MM.1S (cell line): ENCODE results near the gene DACT3.

Experiments
- DNase-seq: peaks from one replicate; pipeline ENCODE4 v3.0.0-alpha.2; 2015
- H2AFZ ChIP-seq: fragments of 300-600 bp; sonication (generic); 2 replicates; pipeline ENCODE4 v1.6.0; 2016; ENCODE audit warnings: antibody characterized with exemption, low read length
- H3F3A ChIP-seq: fragments of 300-600 bp; sonication (generic); 2 replicates; pipeline ENCODE4 v1.6.1; 2016; ENCODE audit warnings: mild to moderate bottlenecking, antibody characterized with exemption, low read length, moderate library complexity, mixed read lengths; ENCODE audit not compliant: insufficient read depth
- H3K27ac ChIP-seq: fragments of 300-600 bp; sonication (generic); 2 replicates; pipeline ENCODE4 v1.5.1; 2016; ENCODE audit warnings: mild to moderate bottlenecking, low read length
- H3K27me3 ChIP-seq: fragments of 300-600 bp; sonication (generic); replicated peaks from 2 replicates; pipeline ENCODE4 v1.6.0; 2016; ENCODE audit warnings: low read length; ENCODE audit not compliant: insufficient read depth
- H3K36me3 ChIP-seq: fragments of 300-600 bp; sonication (generic); replicated peaks from 2 replicates; pipeline ENCODE4 v1.6.1; 2016; ENCODE audit warnings: mild to moderate bottlenecking, low read length, mixed read lengths; ENCODE audit not compliant: insufficient read depth
- H3K4me1 ChIP-seq: fragments of 300-600 bp; sonication (generic); 2 replicates; pipeline ENCODE4 v1.6.1; 2016; ENCODE audit warnings: low read length, mixed read lengths
- H3K4me2 ChIP-seq: fragments of 300-600 bp; sonication (generic); 2 replicates; pipeline ENCODE4 v1.6.0; 2016; ENCODE audit warnings: low read depth, low read length
- H3K4me3 ChIP-seq: fragments of 300-600 bp; sonication (generic); 2 replicates; pipeline ENCODE4 v1.5.1; 2016; ENCODE audit warnings: low read length, mixed read lengths
- H3K79me2 ChIP-seq: fragments of 300-600 bp; sonication (generic); 2 replicates; pipeline ENCODE4 v1.6.1; 2016; ENCODE audit warnings: mixed run types, low read length, mixed read lengths
- H3K9ac ChIP-seq: fragments of 300-600 bp; sonication (generic); 2 replicates; pipeline ENCODE4 v1.6.1; 2016; ENCODE audit warnings: low read length, mixed read lengths
- H3K9me2 ChIP-seq: fragments of 300-600 bp; sonication (generic); replicated peaks from 2 replicates; pipeline ENCODE4 v1.6.1; 2016; ENCODE audit warnings: mild to moderate bottlenecking, low read length, mixed read lengths; ENCODE audit not compliant: insufficient read depth
- H3K9me3 ChIP-seq: fragments of 300-600 bp; sonication (generic); replicated peaks from 2 replicates; pipeline ENCODE4 v1.6.1; 2016; ENCODE audit warnings: mild to moderate bottlenecking, low read length, mixed read lengths; ENCODE audit not compliant: insufficient read depth
- H4K20me1 ChIP-seq: fragments of 300-600 bp; sonication (generic); 2 replicates; pipeline ENCODE4 v1.6.1; 2016; ENCODE audit warnings: mild to moderate bottlenecking, low read length, moderate library complexity, mixed read lengths; ENCODE audit not compliant: insufficient read depth
- CTCF ChIP-seq: fragments of 300-600 bp; sonication (generic); IDR thresholded peaks from 2 replicates; pipeline ENCODE4 v1.5.1; 2016; ENCODE audit warnings: antibody characterized with exemption, low read length, mixed read lengths
- EZH2 ChIP-seq: fragments of 300-600 bp; sonication (generic); optimal IDR thresholded peaks from 2 replicates; pipeline ENCODE3; 2017; ENCODE audit warnings: low read depth, mild to moderate bottlenecking, antibody characterized with exemption, low read length, mixed read lengths
- EZH2phosphoT487 ChIP-seq: fragments of 300-600 bp; sonication (generic); IDR thresholded peaks from 2 replicates; pipeline ENCODE4 v1.6.1; 2018; ENCODE audit warnings: antibody characterized with exemption, low read length

The DACT3 gene

DNA sequence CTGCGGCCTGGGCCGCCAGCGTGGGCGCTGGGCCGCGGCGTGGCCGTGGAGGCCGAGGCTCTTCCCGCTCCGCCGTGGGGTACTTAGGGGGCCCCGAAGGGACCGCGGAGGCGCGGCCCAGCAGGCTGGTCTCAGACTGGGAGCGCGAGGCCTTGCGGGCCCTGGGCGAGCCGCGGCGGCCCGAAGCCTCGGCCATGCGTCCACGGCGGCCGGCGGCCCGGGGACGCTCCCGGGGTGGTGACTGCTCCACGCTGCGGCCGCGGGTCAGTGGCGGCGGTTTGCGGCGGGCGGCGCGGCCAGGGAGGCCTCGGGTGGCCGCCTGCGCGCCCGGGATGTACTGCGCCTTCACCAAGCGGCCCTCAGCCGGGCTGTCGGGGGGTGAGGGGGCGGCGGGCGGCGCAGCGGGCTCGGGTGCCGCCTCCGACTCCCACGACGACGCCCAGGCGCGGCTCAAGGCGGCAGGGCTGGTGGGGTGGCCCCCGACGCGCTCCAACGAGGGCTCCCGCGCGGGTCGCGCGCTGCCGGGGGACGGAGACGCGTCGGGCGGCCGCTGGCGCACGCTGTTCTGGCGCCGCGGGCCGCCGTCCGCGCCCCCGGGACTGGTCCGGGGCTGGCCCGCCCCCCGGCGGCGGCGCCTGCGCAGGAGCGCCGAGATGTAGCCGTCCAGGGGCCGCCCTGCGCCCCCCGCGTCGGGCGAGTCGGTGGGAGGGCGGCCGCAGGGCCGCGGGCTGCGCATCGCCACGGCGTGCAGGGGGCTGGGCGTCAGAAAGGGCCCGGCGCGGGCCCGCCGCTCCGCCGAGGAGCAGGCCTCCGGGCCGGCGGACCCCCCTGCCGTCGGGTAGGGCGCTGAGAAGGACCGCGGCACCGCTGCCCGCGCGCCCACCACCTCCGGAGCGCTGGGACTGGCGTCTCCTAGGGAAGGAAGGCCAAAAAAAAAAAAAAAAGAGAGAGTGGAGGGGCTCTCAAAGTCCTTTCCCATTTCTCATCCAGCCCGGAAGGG, 11.7 kb downstream of the DACT3 start:
- no peaks in the 10 kb centered on the region for H3K9me3 ChIP-seq
- H3F3A ChIP-seq: no peaks in the 10 kb centered on the region
- H3K27ac ChIP-seq: no peak overlapping the region
- no peak overlapping the region for H2AFZ ChIP-seq
- H3K9me2 ChIP-seq: no peaks in the 10 kb centered on the region
- no peaks in the 10 kb centered on the region for H4K20me1 ChIP-seq
- no peaks in the 10 kb centered on the region for H3K4me1 ChIP-seq
- no peak for TF ChIP-seq EZH2phosphoT487
- TF ChIP-seq EZH2: no peak
- TF ChIP-seq CTCF: no peak
- H3K4me3 ChIP-seq: no peak overlapping the region
- no peak for DNase-seq
- H3K9ac ChIP-seq: no peak overlapping the region
- H3K36me3 ChIP-seq: no peaks in the 10 kb centered on the region
- H3K4me2 ChIP-seq: no peak overlapping the region
- H3K79me2 ChIP-seq: no peaks in the 10 kb centered on the region
- H3K27me3 ChIP-seq: peaks cover 64% of the 10 kb centered on the region

- Histone ChIP-seq H3K4me1 (no peaks in the 10 kb centered on the region), H2AFZ (no peak overlapping the region), H4K20me1 (no peaks in the 10 kb centered on the region), H3K9me3 (no peaks in the 10 kb centered on the region), H3K4me3 (no peak overlapping the region), H3F3A (no peaks in the 10 kb centered on the region), H3K9ac (no peak overlapping the region), H3K27ac (no peak overlapping the region), H3K27me3 (peaks cover 60% of the 10 kb centered on the region), H3K4me2 (no peak overlapping the region), H3K79me2 (no peaks in the 10 kb centered on the region), H3K36me3 (no peaks in the 10 kb centered on the region), H3K9me2 (no peaks in the 10 kb centered on the region)
- no peak for DNase-seq
- TF ChIP-seq CTCF (no peak), EZH2phosphoT487 (no peak), EZH2 (no peak)
These were observed 12.7 kb downstream of the DACT3 start for GRCh38 chr19:46648060-46648960.

GRCh38 chr19:46646402-46646801, 14.6 kb downstream of the DACT3 start:
- Histone ChIP-seq H3K9ac (no peak overlapping the region), H3K9me3 (no peaks in the 10 kb centered on the region), H3K79me2 (no peaks in the 10 kb centered on the region), H3K4me2 (no peak overlapping the region), H3K4me1 (no peaks in the 10 kb centered on the region), H3K27me3 (peaks cover 60% of the 10 kb centered on the region), H3K4me3 (no peak overlapping the region), H3F3A (no peaks in the 10 kb centered on the region), H2AFZ (no peak overlapping the region), H4K20me1 (no peaks in the 10 kb centered on the region), H3K27ac (no peak overlapping the region), H3K36me3 (no peaks in the 10 kb centered on the region), H3K9me2 (no peaks in the 10 kb centered on the region)
- TF ChIP-seq CTCF: no peak
- TF ChIP-seq EZH2: no peak
- no peak for TF ChIP-seq EZH2phosphoT487
- DNase-seq: no peak
